GM19455 (cell line): ENCODE results near the gene LIMS1.
A peak's percentile ranks its signal among the peaks of the same experiment; 100 is the strongest.
"Not testable (repeated sequence)": the region's sequence is repeated elsewhere in the genome, so short reads cannot be mapped to it uniquely, and the experiment has no call there.

Experiments used
- ATAC-seq: cut with Tn5 transposase; IDR thresholded peaks from one replicate; pipeline ENCODE4 v1.9.1; 2021; ENCODE audit not compliant: unreplicated experiment

Gene LIMS1

DNA sequence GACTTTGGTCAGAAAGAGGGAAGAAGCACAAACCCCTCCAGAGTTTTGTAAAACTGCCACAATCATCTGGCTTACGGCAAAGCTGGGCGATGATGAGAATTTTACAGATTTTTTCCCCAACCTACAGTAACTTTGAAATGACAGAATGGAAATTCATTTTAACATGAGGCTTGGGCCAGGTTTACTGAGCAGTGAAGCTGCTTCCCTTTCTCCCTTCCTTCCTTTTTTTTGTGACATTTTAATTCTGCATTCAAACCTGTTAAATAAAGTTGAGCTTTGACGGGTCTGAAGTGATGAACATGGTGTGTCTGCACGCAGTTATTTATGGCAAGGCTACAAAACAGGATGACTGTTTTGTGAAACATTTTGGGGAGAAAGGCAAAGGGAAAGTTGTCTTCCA lies 123.2 kb downstream of the LIMS1 start:
- ATAC-seq, result not testable (repeated sequence)

DNA sequence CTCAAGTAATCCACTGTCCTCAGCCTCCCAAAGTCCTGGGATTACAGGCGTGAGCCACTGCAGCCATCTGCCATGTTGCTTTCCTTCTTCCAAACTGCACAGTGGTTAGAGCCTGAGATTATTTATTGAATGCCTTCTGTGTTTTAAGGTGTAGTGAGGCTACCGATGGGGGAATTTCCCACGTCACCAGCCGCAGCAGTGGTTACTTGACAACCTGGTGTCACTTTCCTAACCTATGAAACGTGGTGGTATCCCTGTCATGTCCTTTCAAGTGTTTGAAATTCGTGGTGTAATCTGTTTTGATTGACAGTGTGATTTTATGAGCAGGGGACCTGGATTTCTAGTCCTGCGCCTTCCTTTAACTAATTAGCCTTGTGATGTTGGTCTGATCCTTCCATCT lies 124.3 kb downstream of the LIMS1 start:
- not testable (repeated sequence) for ATAC-seq

DNA sequence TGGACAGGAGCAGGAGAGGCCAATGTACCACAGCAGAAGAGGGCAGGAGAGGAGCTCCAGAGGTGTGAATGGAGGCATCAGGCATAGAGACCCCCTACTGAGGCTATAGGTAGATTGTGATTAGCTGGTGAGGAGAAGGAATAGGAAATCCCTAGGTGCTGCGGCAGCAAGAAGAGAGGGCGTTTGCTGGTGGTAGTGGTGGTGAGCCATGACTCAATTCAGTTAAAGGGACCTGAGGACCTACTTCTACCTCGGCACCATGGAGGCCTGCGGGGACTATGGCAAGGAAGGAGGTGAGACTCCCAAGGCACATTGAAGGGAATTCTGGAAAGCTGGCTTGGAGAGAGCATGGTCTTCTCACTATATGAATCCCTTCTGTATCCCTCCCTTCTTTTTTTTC lies 127.2 kb downstream of the LIMS1 start:
- peak; percentile 6 for ATAC-seq

DNA sequence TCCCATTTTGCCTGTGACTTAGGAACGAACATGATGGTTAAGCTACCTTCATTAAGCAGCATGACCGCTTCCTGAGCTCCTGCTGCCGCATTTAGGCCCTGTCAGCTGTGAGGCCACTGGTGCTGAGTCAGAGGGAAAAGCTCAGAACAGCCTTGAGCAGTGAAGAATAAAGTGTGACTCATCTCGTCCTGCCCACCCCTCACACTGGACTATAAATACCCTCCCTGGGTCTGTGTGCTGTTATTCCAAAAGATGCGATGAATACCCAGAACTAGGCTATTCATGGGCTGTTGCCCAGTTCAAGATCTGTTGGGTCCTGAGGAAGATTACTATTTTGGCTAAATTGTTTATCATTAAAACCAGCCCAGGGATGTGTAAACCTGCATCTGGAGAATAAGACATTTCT lies 127.9 kb downstream of the LIMS1 start:
- ATAC-seq, result peak; percentile 86

DNA sequence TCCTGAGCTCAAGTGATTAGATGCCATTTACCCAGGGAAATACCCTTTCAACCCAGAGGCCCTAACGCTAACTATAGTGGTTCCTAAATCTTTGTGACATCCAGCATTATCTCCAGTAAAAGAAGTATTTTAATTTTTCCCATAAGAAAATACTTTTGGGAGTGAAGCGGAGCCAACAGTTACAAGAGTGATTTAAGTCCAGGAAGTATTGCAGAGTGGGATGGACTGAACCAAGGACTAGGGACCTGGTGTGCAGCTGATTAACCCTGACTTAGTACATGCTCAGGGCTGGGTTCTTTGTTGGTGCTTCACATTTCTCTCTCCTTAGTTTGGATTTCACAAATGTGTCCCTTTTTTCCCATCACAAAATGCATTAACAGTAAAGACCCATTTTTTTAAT lies 129.1 kb downstream of the LIMS1 start:
- ATAC-seq, result not testable (repeated sequence)

DNA sequence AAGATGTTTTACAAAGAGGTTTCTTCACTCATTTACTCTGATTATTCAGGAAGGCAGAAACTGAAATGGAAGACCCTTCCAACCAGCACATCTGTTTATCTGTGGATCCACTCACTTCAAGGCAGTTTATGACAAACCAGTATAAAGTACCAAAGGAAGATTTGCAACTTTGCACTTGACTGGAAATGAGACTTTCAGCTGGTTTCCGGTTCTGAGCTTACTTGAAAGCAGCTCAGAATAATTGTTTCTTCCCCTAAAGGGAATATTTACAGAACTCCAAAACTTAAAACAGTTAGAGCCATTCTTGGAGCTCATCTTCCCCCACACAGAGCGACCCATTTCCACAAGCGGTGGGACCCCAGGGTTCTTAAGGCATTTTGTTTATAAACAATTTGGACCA lies 129.8 kb downstream of the LIMS1 start:
- ATAC-seq, result not testable (repeated sequence)

DNA sequence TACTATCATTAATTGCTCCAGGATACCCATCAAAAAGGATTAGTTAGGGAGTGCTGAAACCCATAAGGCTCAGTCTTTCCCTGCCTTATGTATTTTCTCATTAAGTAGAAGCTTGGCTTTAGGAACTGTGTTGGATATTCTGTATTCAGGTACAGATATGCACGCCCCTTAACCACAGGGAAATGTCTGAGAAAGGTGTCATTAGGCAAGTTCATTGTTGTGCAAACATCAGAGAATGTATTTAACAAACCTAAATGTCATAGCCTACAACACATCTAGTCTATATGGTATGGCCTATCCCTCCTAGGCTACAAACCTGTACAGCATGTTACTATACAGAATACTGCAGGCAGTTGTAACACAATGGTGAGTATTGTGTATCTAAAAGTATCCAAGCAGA lies 130.7 kb downstream of the LIMS1 start:
- not testable (repeated sequence) for ATAC-seq

DNA sequence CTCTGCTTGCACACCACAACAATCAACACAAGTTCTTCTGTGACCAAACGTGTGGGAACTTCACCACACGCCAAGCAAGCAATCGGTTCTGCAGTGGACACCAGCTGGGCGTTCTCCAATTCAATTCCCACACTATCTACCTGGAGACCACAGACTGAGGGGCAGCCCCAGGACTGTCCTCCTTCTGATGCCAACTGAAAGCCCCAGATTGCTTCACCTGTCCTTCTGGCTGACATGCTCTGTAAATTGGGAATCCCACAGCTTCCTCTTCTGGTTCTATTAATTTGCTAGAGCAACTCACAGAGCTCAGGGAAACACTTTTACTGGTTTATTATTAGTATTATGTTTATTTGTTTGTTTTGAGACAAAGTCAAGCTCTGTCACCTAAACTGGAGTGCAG lies 131.7 kb downstream of the LIMS1 start:
- ATAC-seq, result not testable (repeated sequence)

DNA sequence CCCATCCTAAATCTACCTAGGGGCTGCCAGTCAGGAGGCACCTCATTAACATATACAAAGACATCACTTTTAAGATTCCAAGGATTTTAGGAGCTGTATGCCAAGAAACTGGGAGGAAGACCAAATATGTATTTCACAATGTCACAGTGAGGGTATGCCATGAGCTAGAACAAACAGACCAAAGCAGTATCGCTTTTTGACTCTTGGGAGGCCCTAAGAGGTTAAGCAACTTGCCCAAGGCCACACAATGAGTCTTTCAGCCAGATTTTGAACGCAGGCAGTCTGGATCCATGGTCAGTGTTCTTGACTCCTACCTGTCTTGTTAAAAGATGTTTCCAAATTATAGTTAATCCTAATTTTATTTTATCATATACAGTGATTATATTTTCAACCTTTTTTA lies 132.9 kb downstream of the LIMS1 start:
- not testable (repeated sequence) for ATAC-seq

DNA sequence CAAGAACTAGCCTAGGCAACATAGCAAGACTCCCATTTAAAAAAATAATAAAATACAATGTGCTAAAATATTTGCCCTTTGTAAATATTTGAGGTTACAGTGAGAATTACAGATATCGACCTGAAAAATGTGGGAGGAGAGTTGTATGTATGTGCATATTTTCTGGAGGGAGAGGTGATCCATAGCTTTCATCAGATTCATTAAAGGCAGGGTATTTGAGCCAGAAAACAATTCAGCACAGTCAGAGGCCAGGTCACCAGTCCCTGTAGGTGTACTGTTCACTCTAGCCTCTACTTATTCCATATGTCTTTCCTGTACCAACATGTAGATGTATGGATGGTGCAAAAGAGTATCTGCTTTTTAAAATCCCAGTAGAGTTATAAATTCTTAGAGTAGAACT lies 136.0 kb downstream of the LIMS1 start:
- ATAC-seq, result not testable (repeated sequence)

DNA sequence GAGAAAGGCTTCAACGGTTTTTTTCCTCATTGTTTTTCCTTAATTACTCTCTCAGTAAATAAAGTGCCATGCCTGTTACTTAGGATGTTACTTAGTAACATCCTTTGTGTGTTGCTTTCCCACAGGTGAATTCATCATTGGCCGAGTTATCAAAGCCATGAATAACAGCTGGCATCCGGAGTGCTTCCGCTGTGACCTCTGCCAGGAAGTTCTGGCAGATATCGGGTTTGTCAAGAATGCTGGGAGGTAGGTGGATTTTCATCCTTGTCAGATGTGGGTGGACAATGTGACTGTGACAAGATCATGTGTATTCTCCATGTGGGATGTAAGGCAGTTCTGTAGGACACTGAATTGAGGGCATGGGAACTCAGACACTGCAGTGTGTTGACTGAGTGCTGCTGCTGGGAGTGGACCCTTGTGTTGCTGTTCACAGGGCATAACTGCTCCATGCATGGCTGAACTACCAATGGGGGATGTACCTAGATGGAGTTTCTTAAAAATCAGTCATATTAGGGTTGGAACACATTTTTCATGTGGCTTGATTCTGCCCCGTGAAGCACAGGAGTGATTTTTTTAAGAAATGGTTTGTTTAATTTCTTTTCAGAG lies 138.0 kb downstream of the LIMS1 start:
- not testable (repeated sequence) for ATAC-seq

DNA sequence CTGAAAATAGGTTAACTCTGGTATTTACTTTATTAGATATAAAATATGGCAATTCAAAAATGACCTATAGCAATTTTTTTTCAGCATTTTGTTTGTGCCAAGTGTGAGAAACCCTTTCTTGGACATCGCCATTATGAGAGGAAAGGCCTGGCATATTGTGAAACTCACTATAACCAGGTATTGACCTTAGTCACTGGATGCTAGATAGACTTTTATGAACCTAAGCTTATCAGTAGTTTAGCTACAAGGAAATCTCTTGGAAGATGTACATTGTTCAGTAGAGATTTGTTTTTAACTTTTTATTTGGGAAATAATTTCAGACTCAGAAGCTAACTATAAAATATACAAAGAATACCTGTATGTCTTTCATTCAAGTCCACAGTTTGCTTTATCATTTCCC lies 142.3 kb downstream of the LIMS1 start:
- ATAC-seq, result not testable (repeated sequence)

DNA sequence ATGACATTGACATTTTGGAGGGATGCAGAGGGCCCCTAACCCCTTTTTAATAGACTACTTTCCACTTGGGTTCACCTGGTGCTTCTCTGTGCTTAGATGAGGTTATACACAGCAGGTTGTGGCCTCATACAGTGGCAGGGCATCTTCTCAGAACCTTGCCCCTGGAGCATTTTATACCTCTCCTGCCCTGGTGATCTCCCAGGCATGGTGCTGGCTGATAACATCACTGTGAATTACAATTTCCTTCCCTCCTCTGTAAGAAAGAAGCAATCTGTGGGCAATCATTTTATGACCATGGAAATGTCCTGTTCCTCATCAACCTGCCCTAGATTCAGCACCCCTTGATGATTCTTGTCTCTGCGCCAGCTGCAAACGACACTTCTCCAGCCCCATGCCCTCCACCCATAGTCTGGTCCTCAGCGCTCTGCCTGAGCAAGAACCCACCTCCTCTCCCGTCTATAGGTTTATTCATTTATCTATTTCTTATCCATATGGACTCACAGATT lies 143.0 kb downstream of the LIMS1 start:
- not testable (repeated sequence) for ATAC-seq

DNA sequence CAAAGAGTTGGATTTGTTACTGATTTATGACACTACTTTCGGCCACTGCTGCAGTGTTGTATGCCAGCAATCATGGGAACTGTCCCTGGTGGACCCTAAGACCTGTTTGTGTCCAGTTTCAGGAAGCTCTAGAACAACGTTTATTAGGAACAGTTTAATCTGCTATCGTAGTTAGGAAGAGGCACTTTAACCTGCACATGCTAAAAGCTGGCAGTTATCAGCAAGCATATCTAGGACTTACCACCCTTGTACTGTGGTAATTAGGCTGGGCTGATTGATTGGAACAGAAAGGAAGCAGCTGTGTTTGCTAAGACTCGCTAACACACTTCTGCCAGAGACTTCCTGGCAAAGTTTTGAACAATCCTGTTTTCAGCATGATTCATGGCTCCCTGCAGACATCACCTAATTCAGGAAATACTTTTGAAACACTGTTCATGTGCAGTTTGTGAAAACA lies 144.0 kb downstream of the LIMS1 start:
- not testable (repeated sequence) for ATAC-seq

DNA sequence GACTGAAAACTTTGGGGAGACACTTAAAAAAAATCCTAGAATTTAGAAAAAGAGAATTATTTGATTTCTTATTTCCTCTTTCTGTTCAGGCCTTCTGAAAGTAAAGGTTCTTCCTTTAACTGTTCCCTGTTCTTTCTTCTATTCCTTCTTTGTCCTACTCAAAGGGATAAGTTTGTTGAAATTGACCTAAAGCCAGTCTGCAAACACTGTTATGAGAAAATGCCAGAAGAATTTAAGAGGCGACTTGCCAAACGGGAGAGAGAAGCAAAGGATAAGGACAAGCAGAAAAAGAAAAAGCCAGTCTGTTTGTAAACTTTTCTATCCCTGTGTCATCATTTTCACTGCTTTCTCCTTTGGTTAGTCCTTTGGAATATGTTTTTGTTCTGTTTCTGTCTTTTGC lies 146.5 kb downstream of the LIMS1 start:
- not testable (repeated sequence) for ATAC-seq

DNA sequence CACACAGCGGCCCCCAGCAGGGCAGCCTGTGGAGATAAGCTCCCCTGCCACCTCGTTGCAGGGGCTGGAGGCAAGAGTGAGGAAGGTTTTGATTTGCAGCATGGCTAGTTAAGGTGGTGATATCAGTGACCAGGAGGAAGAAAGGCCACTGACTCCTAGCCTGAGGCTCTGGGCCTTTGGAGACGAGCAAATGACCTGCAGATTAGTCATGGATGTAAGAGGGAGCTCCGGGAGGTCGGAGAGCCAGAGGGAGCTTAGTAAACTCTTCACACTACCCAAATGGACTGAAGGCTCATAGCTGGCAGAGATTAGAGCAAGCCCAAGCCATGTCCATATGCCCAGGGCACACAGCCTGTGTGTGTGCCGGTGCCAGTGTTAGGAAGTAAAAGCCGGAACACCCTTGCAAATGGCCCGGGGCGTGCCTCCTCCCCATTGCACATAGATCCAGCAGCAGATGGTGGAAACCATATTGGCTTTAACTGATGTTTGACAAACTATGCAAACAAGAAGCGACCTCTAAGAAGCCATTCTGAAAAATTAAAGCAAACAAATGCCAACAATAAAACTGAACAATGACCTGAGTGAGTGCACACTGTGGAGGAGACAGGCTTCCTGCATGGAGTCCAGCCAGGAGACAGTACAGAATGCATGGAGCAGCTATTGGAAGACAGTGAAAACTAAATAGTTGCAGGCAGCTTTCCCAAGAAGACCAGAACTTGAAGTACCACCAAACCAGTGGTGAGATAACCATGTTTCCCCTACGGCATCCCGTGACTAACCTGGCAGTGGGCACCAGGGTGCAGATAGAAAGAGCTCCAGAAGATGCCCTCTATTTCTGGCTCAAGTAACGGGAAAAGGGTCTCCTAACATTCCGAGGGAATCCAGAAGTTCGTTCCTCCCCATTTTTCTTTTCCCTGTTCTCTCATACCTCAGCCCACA lies 154.8 kb downstream of the LIMS1 start:
- not testable (repeated sequence) for ATAC-seq

DNA sequence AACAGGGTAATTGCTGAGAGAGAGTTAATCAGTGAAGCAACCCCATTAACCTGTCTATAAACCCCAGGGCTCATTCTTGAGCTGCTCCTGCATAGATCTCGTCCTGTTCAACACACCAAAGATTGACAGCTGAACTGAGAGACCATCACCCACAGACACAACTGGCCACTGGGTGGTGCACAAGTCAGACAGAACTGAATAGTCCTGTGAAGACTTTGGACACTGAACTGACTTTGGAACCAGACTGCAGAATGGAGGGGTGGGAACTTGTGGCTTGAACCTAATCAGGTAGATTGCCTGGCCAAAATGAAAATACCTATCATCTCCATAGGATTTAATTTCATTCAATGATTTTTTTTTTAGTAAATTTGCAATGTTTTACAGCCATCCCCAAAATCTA lies 155.7 kb downstream of the LIMS1 start:
- ATAC-seq, result not testable (repeated sequence)

DNA sequence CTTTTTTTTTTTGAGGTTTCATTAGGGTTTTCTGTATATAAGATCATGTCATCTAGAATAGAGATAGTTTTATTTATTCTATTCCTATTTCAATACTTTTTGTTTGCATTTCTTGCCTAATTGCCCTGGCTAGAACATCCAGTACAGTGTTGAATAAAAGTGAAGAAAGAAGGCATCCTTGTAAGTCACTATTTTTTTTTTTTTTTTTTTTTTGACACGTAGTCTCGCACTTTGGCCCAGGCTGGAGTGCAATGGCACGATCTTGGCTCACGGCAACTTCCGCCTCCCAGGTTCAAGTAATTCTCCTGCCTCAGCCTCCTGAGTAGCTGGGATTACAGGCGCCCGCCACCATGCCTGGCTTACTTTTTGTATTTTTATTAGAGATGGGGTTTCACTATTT lies 157.2 kb downstream of the LIMS1 start:
- ATAC-seq, result no peak

DNA sequence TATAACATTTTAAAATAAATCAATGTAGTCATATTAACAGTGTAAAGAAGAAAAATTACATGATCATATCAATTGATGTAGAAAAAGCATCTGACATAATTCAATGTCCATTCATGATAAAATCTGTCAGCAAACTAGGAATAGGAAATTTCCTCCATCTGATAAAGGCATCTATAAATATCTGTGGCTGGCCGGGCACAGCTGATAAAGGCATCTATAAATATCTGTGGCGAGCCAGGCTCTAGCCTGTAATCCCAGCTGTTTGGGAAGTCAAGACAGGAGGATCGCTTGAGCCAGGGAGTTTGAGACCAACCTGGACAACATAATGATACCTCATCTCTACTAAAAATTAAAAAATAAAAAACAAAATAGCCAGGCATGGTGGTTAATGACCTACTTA lies 166.9 kb downstream of the LIMS1 start:
- no peak for ATAC-seq

DNA sequence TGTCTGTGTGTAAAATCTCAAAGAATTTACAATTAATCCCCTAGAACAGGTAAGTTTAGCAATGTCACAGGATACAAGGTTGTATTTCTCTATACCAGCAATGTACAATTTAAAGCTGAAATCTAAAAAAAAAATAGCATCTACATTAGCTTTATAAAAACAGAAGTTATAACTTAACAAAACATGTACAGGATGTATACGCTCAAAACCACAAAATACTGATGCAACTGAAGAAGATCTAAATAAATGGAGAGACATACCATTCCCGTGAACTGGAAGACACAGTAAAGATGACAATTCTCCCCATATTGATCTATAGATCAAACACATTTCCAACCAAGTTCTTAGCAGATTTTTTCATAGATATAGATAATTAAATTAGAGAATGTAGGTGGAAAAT lies 167.5 kb downstream of the LIMS1 start:
- no peak for ATAC-seq

DNA sequence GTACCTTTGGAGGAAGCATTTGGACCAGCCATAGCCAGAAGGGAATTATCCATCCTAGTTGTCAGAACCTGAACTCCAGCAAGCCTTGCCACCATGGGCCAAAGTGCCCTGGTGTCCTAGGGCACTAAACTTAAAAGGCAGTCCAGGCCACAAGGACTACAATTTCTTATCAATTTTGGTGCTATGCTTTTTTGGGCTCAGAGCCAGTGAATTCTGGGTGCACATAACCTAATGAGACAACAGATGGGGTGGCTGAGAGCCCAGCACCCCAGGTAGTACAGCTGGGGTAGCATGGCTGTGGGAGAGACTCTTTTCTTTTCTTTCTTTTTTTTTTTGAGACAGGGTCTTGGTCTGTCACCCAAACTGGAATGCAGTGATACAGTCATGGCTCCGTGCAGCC lies 170.6 kb downstream of the LIMS1 start:
- ATAC-seq, result no peak

DNA sequence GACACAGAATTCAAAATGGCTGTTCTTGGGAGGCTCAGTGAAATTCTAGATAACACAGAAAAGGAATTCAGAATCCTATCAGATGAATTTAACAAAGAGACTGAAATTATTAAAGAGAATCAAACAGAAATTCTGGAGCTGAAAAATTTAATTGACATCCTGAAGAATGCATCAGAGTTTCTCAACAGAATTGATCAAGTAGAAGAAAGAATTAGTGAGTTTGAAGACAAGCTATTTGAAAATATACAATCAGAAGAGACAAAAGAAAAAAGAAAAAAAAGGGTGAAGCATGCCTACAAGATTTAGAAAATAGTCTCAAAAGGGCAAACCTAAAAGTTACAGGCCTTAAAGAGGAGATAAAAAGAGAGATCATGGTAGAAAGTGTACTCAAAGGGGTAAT lies 173.0 kb downstream of the LIMS1 start:
- ATAC-seq, result no peak
